BLaER1 (cell line): ENCODE data around the gene UCHL5.
A peak's percentile ranks its signal among the peaks of the same experiment; 100 is the strongest.
"Not testable (repeated sequence)": the region's sequence is repeated elsewhere in the genome, so short reads cannot be mapped to it uniquely, and the experiment has no call there.

ENCODE experiments used
- H3K27ac ChIP-seq: shearing (Covaris generic); formaldehyde crosslinking; 2 replicates; pipeline ENCODE4 v1.8.1; 2022
- H3K27me3 ChIP-seq: shearing (Covaris generic); formaldehyde crosslinking; 2 replicates; pipeline ENCODE4 v1.8.1; 2022
- H3K36me3 ChIP-seq: shearing (Covaris generic); formaldehyde crosslinking; 2 replicates; pipeline ENCODE4 v1.8.1; 2022
- H3K4me1 ChIP-seq: shearing (Covaris generic); formaldehyde crosslinking; 2 replicates; pipeline ENCODE4 v1.8.1; 2022
- H3K4me2 ChIP-seq: shearing (Covaris generic); formaldehyde crosslinking; 2 replicates; pipeline ENCODE4 v1.8.1; 2022
- H3K4me3 ChIP-seq: shearing (Covaris generic); formaldehyde crosslinking; 2 replicates; pipeline ENCODE4 v1.8.1; 2022
- H3K9ac ChIP-seq: shearing (Covaris generic); formaldehyde crosslinking; 2 replicates; pipeline ENCODE4 v1.8.1; 2022
- H3K9me3 ChIP-seq: shearing (Covaris generic); formaldehyde crosslinking; 2 replicates; pipeline ENCODE4 v1.8.1; 2022
- H4K20me1 ChIP-seq: shearing (Covaris generic); formaldehyde crosslinking; 2 replicates; pipeline ENCODE4 v1.8.1; 2022
- Cebpa-rat ChIP-seq: shearing (Covaris generic); IDR thresholded peaks from 2 replicates; pipeline ENCODE4 v1.8.1; 2022

The UCHL5 gene

DNA sequence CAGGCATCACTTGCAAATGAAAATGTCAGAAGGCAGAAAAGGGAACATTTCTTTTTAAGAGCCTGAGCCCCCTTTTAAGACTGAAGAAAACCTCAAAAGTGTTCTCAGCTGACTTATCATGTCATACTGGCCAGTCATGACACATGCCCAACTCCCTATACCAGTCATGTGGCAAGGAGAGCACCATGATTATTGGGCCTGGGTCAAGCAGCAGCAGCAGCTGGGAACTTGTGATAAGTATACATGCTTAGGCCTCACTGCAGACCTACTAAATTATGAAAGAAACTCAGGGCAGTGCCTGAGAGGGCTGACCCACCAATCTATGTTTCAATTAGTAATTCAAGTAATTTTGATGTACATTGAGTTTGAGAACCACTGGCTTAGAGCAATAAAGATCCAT, 8.9 kb upstream of the UCHL5 start:
- Histone ChIP-seq H3K27ac (no peak overlapping the region), H3K4me2 (no peak overlapping the region), H3K36me3 (peaks cover 43% of the 10 kb centered on the region), H3K4me3 (no peak overlapping the region), H4K20me1 (peaks cover 66% of the 10 kb centered on the region), H3K9ac (no peak overlapping the region), H3K4me1 (peaks cover 7% of the 10 kb centered on the region; the same call in 1 of the 2 replicates), H3K9me3 (peaks cover under 1% of the 10 kb centered on the region; the same call in 1 of the 2 replicates), H3K27me3 (no peaks in the 10 kb centered on the region)
- TF ChIP-seq Cebpa-rat, result no peak

DNA sequence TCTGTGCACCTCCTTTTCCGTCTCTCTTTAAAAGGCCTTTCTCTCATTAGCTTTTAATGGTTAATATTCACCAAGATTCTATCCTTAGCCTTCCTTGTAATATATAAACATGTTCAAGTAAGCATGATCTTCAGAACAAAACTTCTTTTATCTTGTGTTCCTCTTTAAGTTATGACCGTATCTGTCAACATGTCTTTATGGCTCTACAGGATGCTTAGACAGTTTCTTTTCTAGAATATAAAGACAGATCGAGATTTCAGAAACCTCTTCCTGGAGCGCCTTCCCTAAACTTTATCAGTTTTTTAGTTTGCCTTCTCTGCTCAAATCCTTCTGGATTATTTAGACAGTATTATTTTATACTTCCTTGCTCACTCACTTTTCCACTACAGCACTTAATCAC, 7.4 kb upstream of the UCHL5 start:
- TF ChIP-seq Cebpa-rat, result no peak
- Histone ChIP-seq H4K20me1 (peaks cover 70% of the 10 kb centered on the region), H3K27ac (no peak overlapping the region), H3K4me2 (no peak overlapping the region), H3K4me3 (no peak overlapping the region), H3K4me1 (peaks cover 9% of the 10 kb centered on the region; the same call in 1 of the 2 replicates), H3K9ac (no peak overlapping the region), H3K9me3 (peaks cover 8% of the 10 kb centered on the region), H3K27me3 (no peaks in the 10 kb centered on the region), H3K36me3 (peaks cover 37% of the 10 kb centered on the region)

DNA sequence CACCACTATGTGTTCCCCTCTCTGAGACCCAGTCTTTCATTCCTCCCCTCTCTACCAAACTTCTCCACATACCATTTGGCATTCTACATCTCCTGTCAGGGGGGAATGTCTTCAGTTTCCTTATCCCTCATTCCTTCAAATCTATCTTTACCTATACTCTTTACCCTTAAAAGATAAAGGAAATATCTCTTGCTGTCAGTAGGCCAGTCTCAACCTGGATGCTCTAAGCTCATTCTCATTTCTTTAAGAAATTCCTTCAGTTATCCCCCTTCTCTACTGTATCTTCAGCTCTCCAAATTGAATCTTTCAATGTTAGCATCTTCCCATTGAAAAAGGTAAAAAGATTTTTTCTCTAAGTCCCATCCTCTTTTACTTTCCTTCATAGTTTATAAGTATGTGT, 6.8 kb upstream of the UCHL5 start:
- Histone ChIP-seq H3K27ac (no peak overlapping the region), H3K4me3 (no peak overlapping the region), H3K9ac (no peak overlapping the region), H3K9me3 (peaks cover 8% of the 10 kb centered on the region), H3K36me3 (peaks cover 35% of the 10 kb centered on the region), H3K4me1 (peaks cover 15% of the 10 kb centered on the region), H4K20me1 (peaks cover 72% of the 10 kb centered on the region), H3K4me2 (no peak overlapping the region), H3K27me3 (no peaks in the 10 kb centered on the region)
- no peak for TF ChIP-seq Cebpa-rat

DNA sequence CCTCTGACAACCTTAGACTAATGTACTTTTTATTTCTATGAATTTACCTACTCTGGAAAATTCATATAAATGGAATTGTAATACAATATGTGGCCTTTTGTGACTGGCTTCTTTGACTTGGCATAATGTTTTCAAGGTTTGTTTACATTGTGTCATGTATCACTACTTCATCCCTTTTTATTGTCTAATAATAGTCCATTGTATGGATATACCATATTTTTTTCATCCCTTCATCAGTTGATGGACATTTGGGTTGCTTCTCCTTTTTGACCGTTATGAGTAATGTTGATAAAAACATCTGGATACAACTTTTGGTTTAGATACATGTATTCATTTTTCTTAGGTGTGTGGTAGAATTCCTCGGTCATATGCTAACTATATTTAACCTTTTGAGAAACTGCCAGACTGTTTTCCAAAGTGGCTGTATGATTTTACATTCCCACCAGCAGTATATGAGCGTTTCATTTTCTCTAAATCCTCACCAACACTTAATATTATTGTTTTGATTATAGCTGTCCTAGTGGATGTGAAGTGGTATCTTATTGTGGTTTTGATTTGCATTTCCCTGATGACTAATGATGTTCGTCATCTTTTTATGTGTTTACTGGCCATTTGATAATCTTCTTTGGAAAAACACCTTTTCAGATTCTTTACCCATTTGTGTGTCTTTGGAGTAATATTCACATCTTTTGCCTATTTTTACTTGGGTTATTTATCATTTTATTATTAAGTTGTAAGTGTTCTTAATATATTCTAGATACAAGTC, 3.7 kb upstream of the UCHL5 start:
- H3K4me1 ChIP-seq, result peaks cover 18% of the 10 kb centered on the region
- no peak overlapping the region for H3K9ac ChIP-seq
- H4K20me1 ChIP-seq, result peaks cover 59% of the 10 kb centered on the region
- no peak for TF ChIP-seq Cebpa-rat
- H3K27ac ChIP-seq, result no peak overlapping the region
- H3K36me3 ChIP-seq, result peaks cover 15% of the 10 kb centered on the region
- peaks cover 8% of the 10 kb centered on the region for H3K9me3 ChIP-seq
- no peak overlapping the region for H3K4me2 ChIP-seq
- H3K27me3 ChIP-seq, result no peaks in the 10 kb centered on the region
- no peak overlapping the region for H3K4me3 ChIP-seq

DNA sequence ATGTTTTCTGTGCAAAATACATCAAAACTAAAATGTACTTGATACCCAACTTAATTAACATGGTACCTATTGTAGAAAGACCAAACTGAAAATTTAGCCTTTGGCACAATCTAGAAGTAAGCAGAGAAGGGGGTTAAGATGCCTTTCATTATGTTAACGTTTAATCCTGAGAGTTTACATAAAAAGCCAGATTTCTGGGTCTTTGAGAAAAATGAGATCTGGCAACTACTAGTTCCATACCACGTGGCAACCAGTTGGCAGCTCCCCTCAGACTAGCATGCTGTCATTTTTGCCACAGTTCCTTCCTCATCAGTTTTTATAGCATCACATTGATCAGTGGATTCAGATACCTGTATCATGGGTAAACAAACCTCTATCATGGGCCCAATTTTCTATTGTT, 1.8 kb upstream of the UCHL5 start:
- H3K27me3 ChIP-seq, result no peaks in the 10 kb centered on the region
- H4K20me1 ChIP-seq, result peaks cover 41% of the 10 kb centered on the region
- TF ChIP-seq Cebpa-rat, result no peak
- no peak overlapping the region for H3K27ac ChIP-seq
- peak overlapping the region; percentile 96; the same call in 1 of the 2 replicates for H3K9ac ChIP-seq
- H3K4me1 ChIP-seq, result peaks cover 32% of the 10 kb centered on the region
- H3K4me2 ChIP-seq, result peak overlapping the region; percentile 88
- peaks cover 9% of the 10 kb centered on the region for H3K36me3 ChIP-seq
- peaks cover 8% of the 10 kb centered on the region for H3K9me3 ChIP-seq
- H3K4me3 ChIP-seq, result peak overlapping the region; percentile 95

DNA sequence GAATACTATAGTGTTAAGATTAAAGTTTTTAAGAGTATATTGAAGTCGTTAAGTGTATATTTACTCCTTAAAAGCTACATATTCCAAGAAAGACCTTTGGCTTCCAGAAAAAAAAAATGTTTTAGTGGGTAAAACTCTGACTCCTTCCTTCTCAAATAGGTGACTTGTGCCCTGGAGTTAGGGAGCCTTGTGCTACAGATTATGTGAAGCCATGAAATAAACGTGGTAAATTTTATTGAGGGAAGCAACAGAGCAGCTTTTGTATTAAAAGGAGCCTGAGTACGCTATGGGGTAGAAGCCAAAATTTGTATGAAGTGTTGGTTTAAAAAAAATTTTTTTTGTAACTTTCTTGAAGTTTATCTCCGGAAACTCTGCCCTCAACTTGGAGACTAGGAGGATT, 1.2 kb upstream of the UCHL5 start:
- H3K9ac ChIP-seq, result peak overlapping the region; percentile 96
- H4K20me1 ChIP-seq, result peaks cover 36% of the 10 kb centered on the region
- peaks cover 8% of the 10 kb centered on the region for H3K9me3 ChIP-seq
- H3K4me3 ChIP-seq, result peak overlapping the region; percentile 95
- H3K27me3 ChIP-seq, result no peaks in the 10 kb centered on the region
- TF ChIP-seq Cebpa-rat, result no peak
- H3K36me3 ChIP-seq, result peaks cover 9% of the 10 kb centered on the region
- peak overlapping the region; percentile 88 for H3K4me2 ChIP-seq
- H3K27ac ChIP-seq, result peak overlapping the region; percentile 93
- peaks cover 32% of the 10 kb centered on the region for H3K4me1 ChIP-seq

DNA sequence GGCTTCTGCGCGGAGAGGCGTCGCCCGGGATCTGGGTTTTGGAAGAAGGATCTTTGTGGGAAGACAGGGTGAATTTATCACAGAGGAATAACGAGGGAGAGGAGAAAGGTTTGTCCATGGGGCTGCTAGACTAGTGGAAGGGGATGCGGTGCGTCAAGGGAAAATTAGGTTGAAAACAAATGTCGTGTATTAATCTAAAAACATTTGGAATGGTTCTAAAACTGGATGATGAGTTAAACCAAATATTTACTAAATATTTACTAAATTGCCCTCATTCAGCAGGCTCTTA, 899 bp upstream of the UCHL5 start:
- Histone ChIP-seq H4K20me1 (peaks cover 36% of the 10 kb centered on the region), H3K27ac (peak overlapping the region; percentile 93), H3K9ac (peak overlapping the region; percentile 96), H3K4me3 (peak overlapping the region; percentile 95), H3K4me1 (peaks cover 32% of the 10 kb centered on the region), H3K4me2 (peak overlapping the region; percentile 88), H3K27me3 (no peaks in the 10 kb centered on the region), H3K36me3 (peaks cover 12% of the 10 kb centered on the region), H3K9me3 (peaks cover 8% of the 10 kb centered on the region)
- TF ChIP-seq Cebpa-rat, result no peak

DNA sequence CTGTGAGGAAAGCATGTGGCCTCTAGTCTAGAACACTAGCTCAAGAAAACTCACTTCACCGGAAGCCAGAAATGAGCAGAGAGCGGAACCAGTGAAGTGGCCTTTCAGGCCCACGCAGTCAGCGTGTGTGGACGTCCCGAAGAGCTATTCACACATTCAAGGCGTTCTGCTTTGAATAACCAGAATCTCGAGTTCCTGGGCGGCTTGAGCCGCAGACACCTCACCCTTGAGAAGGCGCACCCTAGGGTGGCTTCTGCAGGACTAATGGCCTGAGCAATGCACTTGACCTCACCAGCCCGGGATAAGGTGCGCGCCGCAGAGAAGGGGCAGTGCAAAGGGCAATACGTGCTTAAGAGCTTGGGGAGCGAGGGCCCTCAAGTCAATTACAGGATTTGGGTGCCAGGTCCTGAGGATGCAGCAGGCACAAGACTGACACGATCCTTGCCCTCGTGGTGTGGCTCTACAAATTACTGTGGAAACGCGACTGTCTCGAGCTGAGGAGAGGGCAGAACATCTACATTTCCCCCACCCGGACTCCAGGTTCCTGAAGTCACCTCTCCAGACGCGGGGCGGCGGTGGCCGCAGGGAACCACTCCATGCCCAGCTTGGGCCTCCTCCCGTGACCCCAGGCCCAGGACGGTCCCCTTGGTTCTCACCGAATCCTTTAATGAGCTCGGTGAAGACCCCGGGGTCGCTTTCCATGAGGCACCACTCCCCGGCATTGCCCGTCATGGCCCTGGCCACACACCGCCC, 455 bp downstream of the UCHL5 start:
- H3K9me3 ChIP-seq, result peaks cover 8% of the 10 kb centered on the region
- H3K4me2 ChIP-seq, result peak overlapping the region; percentile 87
- H3K9ac ChIP-seq, result peak overlapping the region; percentile 96
- peak overlapping the region; percentile 93 for H3K27ac ChIP-seq
- H3K4me3 ChIP-seq, result peak overlapping the region; percentile 95
- peaks cover 16% of the 10 kb centered on the region for H3K36me3 ChIP-seq
- TF ChIP-seq Cebpa-rat, result no peak
- peaks cover 32% of the 10 kb centered on the region for H3K4me1 ChIP-seq
- peaks cover 37% of the 10 kb centered on the region for H4K20me1 ChIP-seq
- no peaks in the 10 kb centered on the region for H3K27me3 ChIP-seq

DNA sequence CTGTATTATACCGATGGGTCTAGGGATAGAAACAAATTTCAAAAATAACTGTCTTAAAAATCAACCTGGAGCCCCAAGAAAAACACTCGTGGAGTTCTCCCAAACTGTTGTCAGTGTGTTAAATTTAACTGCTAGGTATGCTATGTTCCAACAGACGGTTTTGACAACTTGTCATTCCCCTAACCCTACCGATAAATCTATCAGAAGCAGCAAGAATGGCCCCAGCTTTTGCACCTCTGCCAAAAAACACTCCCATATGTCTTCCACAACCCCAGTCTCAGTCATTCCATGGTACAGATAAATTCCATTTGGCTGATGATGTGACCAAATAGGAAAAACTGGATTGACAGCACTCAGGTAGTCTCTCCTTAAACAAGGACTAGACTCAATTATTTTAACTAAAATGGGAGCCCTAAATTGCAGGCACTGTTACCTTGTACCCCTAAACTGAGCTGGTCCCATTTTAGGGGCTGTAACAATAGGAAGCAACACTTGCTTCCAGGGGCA, 4.9 kb downstream of the UCHL5 start:
- no peak overlapping the region for H3K9ac ChIP-seq

DNA sequence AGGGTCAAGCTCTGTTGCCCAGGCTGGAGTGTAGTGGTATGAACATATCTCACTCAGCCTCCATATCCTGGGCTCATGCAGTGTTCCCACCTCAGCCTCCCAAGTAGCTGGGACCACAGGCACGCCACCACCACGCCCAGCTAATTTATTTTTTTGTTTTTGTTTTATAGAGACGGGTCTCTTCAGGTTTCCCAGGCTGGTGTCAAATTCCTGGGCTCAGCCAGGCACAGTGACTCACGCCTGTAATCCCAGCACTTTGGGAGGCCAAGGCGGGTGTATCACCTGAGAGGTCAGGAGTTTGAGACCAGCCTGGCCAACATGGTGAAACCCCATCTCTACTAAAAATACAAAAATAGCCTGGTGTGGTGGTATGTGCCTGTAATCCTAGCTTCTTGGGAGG, 10.2 kb downstream of the UCHL5 start:
- not testable (repeated sequence) for H3K4me3 ChIP-seq, H3K27ac ChIP-seq, H3K27me3 ChIP-seq, H3K9me3 ChIP-seq, H3K9ac ChIP-seq, H3K4me2 ChIP-seq, H3K4me1 ChIP-seq
- Histone ChIP-seq H4K20me1 (peaks cover 25% of the 10 kb centered on the region), H3K36me3 (peaks cover 53% of the 10 kb centered on the region)

More for the DNA sequence above, 4.9 kb downstream of the UCHL5 start:
- TF ChIP-seq Cebpa-rat, result no peak
- Histone ChIP-seq H3K4me2 (no peak overlapping the region), H3K27me3 (no peaks in the 10 kb centered on the region), H3K9me3 (no peaks in the 10 kb centered on the region), H3K4me3 (no peak overlapping the region), H3K27ac (no peak overlapping the region), H4K20me1 (peaks cover 40% of the 10 kb centered on the region), H3K4me1 (peaks cover 16% of the 10 kb centered on the region), H3K36me3 (peaks cover 30% of the 10 kb centered on the region)
